Measurements from ENCODE around the gene CAMK1G. TPM values are rescaled to one million over a fixed set of nuclear protein-coding genes. Genes with fewer than 3 reads are reported as not detected.
A peak's percentile ranks its signal among the peaks of the same experiment; 100 is the strongest.

The CAMK1G gene
- total RNA-seq, 4 donors from 2014 or later: not detected

- no peak for DNase-seq (ENCODE audit: low spot score)
- TF ChIP-seq CTCF (IDR thresholded peaks at IDR 0.05): no peak
- ATAC-seq (ENCODE audit: low FRiP score): no peak
These were observed 43.7 kb downstream of the CAMK1G start for GRCh38 chr1:209627027-209627731.

GRCh38 chr1:209627732-209628196, 44.2 kb downstream of the CAMK1G start:
- TF ChIP-seq CTCF (IDR thresholded peaks at IDR 0.05): peak in 2 of 3 donors; percentile 44 to 49
- peak; percentile 70 for ATAC-seq (ENCODE audit: low FRiP score)
- DNase-seq (ENCODE audit: low spot score): peak; percentile 84

GRCh38 chr1:209628618-209629299, 45.2 kb downstream of the CAMK1G start:
- DNase-seq (ENCODE audit: low spot score) (no peak), ATAC-seq (ENCODE audit: low FRiP score) (no peak)
- no peak for TF ChIP-seq CTCF (IDR thresholded peaks at IDR 0.05)

- no peak for ATAC-seq (ENCODE audit: low FRiP score)
- no peak for DNase-seq (ENCODE audit: low spot score)
- no peak for TF ChIP-seq CTCF (IDR thresholded peaks at IDR 0.05)
These were observed 46.3 kb downstream of the CAMK1G start for GRCh38 chr1:209629621-209630382.

- ATAC-seq (ENCODE audit: low FRiP score) (no peak), DNase-seq (ENCODE audit: low spot score) (no peak)
- TF ChIP-seq CTCF (IDR thresholded peaks at IDR 0.05): no peak
These were observed 47.1 kb downstream of the CAMK1G start for GRCh38 chr1:209630383-209631225.

GRCh38 chr1:209633335-209633997, 50.0 kb downstream of the CAMK1G start:
- ATAC-seq (ENCODE audit: low FRiP score): no peak
- no peak for DNase-seq (ENCODE audit: low spot score)
- no peak for TF ChIP-seq CTCF (IDR thresholded peaks at IDR 0.05)

Measured in omental fat pad (tissue), 4 donors.